ENCODE data around the gene SRGAP2B. TPM values are rescaled to one million over a fixed set of nuclear protein-coding genes. Genes with fewer than 3 reads are reported as not detected.
"Not testable (repeated sequence)": the region's sequence is repeated elsewhere in the genome, so short reads cannot be mapped to it uniquely, and the experiment has no call there.

Gene SRGAP2B
- total RNA-seq, 1 experiment from 2014 or later = 57.2 TPM

DNA sequence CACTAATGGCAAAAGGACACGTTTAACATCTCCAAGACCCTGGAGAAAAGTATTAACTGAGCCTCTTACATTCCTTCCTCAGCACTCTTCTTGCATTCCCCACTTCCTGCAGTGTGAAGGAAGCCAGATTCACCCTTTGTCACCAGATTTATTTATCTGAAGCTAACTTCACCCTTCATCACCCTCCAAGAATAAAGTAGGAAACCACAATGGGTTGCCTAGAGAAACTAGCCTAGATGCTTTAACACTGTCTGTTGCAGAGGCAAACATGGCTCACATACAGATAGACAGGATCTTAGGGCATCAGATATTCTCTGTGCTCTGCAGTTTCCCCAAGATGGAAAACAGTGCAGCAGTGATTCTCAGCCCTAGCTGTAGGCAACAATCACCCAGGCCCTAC is 147.6 kb downstream of the SRGAP2B start:
- H3K36me3 ChIP-seq (ENCODE audit: low read depth); H3K79me2 ChIP-seq (ENCODE audit: low read depth); H2AFZ ChIP-seq; BruUV-seq (replicated peaks); POLR2A ChIA-PET (ENCODE audit: unreplicated experiment); H3K4me3 ChIP-seq; H3K4me2 ChIP-seq; H3K9me2 ChIP-seq (ENCODE audit: insufficient read depth); H3K27ac ChIP-seq; H3F3A ChIP-seq (ENCODE audit: insufficient read depth, low read depth); H3K9me3 ChIP-seq (ENCODE audit: insufficient read depth, low read depth); intact Hi-C loops (cut with micrococcal nuclease; ENCODE audit: unreplicated experiment); H3K27me3 ChIP-seq (ENCODE audit: insufficient read depth, low read depth); H3K4me1 ChIP-seq (replicated peaks; ENCODE audit: insufficient read depth); H4K20me1 ChIP-seq (ENCODE audit: insufficient read depth); DNase-seq; CTCF ChIA-PET: not testable (repeated sequence)

DNA sequence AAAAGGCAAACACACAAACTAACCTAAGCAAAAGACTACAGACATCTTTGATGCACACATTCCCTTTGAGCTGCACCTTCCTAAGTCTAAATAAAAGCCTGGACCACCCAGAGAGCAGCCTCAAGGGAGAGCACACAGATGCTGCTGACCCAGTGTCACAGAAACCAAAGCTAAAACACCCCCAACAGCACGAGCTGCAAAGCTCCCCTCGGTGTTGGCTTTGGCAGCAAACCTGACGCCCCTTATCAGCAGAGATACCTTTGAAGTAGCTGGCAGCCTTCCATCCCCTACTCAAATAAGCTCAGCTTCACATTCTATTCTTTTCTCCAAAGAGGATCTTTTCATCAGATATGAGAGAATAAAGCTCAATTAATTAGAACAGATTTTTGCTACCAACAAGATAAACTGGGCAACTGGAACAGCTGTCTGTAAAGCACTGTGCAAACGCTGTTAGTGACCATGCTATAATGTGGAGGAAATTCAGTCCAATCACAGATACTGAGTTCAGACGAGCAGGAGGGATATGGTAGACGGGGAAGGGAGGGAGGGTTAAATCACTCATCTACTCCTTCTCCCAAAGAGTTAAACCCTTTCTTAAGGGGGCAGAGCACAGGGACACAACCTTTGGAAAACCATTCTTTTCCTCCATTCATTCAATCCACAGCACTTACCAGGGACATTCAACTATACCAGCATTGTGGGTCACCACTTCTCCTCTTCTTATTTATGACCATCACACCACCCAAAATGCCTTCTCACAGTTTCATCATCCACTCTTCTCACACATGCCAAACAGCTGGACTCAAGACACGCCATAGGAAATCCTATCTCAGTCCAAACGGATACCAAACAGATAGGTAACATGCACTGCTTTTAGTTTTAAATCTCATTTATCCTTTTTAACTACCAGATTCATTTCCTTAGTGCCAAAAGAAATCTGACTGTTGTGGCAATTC is 148.3 kb downstream of the SRGAP2B start:
- H3K9me3 ChIP-seq (ENCODE audit: insufficient read depth, low read depth) = not testable (repeated sequence)

DNA sequence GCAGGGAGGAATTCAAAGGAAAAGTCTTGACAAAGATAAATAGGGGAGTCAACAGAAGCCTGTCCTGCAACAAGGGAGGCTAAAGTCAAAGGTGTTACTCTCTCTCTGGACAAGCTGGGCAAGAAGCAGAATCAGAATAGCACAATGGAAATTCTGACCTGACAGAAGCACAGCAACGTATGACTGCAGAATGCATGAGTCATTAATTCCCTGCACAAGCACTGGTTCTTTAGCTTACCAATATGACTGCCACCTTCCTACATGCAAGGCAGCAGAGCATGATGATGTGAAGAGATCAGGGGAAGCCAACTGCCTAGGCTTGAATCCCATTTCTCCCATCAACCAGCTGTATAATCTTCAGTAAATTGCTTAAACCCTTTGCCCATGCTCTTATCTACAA is 153.4 kb downstream of the SRGAP2B start:
- H3K27ac ChIP-seq; POLR2A ChIA-PET (ENCODE audit: unreplicated experiment); H3K79me2 ChIP-seq (ENCODE audit: low read depth); H3K4me2 ChIP-seq; H3K9me3 ChIP-seq (ENCODE audit: insufficient read depth, low read depth); BruUV-seq (replicated peaks); DNase-seq; H4K20me1 ChIP-seq (ENCODE audit: insufficient read depth); H3F3A ChIP-seq (ENCODE audit: insufficient read depth, low read depth); H3K4me1 ChIP-seq (replicated peaks; ENCODE audit: insufficient read depth); H2AFZ ChIP-seq; H3K4me3 ChIP-seq; H3K36me3 ChIP-seq (ENCODE audit: low read depth); intact Hi-C loops (cut with micrococcal nuclease; ENCODE audit: unreplicated experiment); H3K9me2 ChIP-seq (ENCODE audit: insufficient read depth); H3K27me3 ChIP-seq (ENCODE audit: insufficient read depth, low read depth); CTCF ChIA-PET: not testable (repeated sequence)

More for the DNA sequence above, 148.3 kb downstream of the SRGAP2B start:
- H3K79me2 ChIP-seq (ENCODE audit: low read depth); BruUV-seq (replicated peaks); CTCF ChIA-PET; DNase-seq; H3K27ac ChIP-seq; H3K4me3 ChIP-seq; H3K4me1 ChIP-seq (replicated peaks; ENCODE audit: insufficient read depth); H3K9me2 ChIP-seq (ENCODE audit: insufficient read depth); H4K20me1 ChIP-seq (ENCODE audit: insufficient read depth); POLR2A ChIA-PET (ENCODE audit: unreplicated experiment); H3K27me3 ChIP-seq (ENCODE audit: insufficient read depth, low read depth); H2AFZ ChIP-seq; H3K4me2 ChIP-seq; H3K36me3 ChIP-seq (ENCODE audit: low read depth); H3F3A ChIP-seq (ENCODE audit: insufficient read depth, low read depth); intact Hi-C loops (cut with micrococcal nuclease; ENCODE audit: unreplicated experiment): not testable (repeated sequence)

DNA sequence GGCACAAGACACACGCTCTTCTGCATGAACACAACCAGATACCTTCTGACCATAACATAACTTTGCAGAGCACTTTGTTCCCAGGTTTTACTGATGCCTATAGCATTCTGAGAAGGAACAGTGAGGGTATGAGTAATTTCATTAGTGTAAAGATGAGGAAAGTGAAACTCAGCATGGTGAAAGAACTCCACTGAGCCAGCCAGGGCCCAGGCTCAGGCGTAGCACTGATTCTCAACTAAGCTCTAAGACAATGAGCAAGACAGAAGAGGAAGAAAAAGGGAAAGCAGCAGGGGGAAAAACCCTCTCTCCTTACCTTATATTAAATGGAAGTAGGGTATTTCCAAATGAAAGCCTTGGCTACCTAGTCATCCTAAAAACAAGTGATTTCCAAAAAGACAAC is 155.1 kb downstream of the SRGAP2B start:
- H4K20me1 ChIP-seq (ENCODE audit: insufficient read depth); H3F3A ChIP-seq (ENCODE audit: insufficient read depth, low read depth); H3K4me2 ChIP-seq; DNase-seq; H3K4me1 ChIP-seq (replicated peaks; ENCODE audit: insufficient read depth); H3K9me3 ChIP-seq (ENCODE audit: insufficient read depth, low read depth); H3K27me3 ChIP-seq (ENCODE audit: insufficient read depth, low read depth); H3K36me3 ChIP-seq (ENCODE audit: low read depth); H3K27ac ChIP-seq; intact Hi-C loops (cut with micrococcal nuclease; ENCODE audit: unreplicated experiment); H3K4me3 ChIP-seq; CTCF ChIA-PET; H3K79me2 ChIP-seq (ENCODE audit: low read depth); BruUV-seq (replicated peaks); H3K9me2 ChIP-seq (ENCODE audit: insufficient read depth); H2AFZ ChIP-seq; POLR2A ChIA-PET (ENCODE audit: unreplicated experiment): not testable (repeated sequence)

DNA sequence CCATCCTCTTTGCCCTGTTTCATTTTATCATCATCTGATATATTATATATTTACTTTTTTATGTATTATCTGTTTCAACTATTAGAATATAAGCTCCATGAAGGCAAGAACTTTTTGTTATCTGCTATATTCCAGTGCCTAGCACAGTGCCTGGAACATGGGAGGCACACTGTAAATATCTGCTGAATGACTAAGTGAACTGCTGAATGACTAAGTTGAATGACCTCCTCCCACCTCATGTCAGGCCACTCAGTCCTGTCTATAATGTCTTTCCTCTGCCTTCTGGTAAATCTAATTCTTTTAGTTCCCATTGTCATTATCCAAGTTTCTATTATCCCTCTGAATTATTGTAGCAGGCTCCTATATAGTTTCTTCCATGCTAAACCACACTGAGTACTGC is 156.5 kb downstream of the SRGAP2B start:
- H3K9me3 ChIP-seq (ENCODE audit: insufficient read depth, low read depth); CTCF ChIA-PET; H3K27me3 ChIP-seq (ENCODE audit: insufficient read depth, low read depth); H3K36me3 ChIP-seq (ENCODE audit: low read depth); DNase-seq; H3K79me2 ChIP-seq (ENCODE audit: low read depth); H3F3A ChIP-seq (ENCODE audit: insufficient read depth, low read depth); intact Hi-C loops (cut with micrococcal nuclease; ENCODE audit: unreplicated experiment); H3K4me3 ChIP-seq; H3K4me1 ChIP-seq (replicated peaks; ENCODE audit: insufficient read depth); H3K9me2 ChIP-seq (ENCODE audit: insufficient read depth); H3K27ac ChIP-seq; H4K20me1 ChIP-seq (ENCODE audit: insufficient read depth); POLR2A ChIA-PET (ENCODE audit: unreplicated experiment); H2AFZ ChIP-seq; H3K4me2 ChIP-seq: not testable (repeated sequence)
- BruUV-seq (replicated peaks) = TSS peak; percentile 17

DNA sequence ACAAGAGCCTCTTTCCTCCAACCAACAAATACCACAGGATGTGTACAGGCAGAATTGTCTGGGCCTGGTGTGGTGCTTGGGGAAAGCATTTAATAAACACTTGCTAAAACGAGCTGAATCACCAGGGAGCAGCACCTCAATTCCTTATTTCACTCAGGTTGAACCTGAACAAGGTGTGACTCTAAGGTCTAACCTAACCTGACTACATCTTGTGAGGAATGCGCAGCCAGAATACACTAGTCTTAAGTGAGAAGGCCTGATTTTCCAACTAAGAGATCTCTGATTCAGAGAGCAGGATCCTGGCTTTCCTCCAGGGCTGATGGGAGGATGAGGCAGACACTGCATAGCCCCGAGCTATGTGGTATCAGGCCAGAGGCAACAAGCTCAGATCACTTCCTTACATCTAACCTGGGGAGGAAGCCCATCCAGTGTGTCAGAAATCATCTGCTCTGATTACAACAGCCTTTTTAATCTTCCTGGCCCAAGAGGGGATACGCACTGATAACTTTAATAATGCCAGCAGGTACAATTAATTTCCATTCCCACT is 158.9 kb downstream of the SRGAP2B start:
- H3K79me2 ChIP-seq (ENCODE audit: low read depth); H3K9me2 ChIP-seq (ENCODE audit: insufficient read depth); H2AFZ ChIP-seq; intact Hi-C loops (cut with micrococcal nuclease; ENCODE audit: unreplicated experiment); H3K4me3 ChIP-seq; H3F3A ChIP-seq (ENCODE audit: insufficient read depth, low read depth); H3K4me2 ChIP-seq; H3K27ac ChIP-seq; POLR2A ChIA-PET (ENCODE audit: unreplicated experiment); H3K9me3 ChIP-seq (ENCODE audit: insufficient read depth, low read depth); DNase-seq; H3K36me3 ChIP-seq (ENCODE audit: low read depth); H3K4me1 ChIP-seq (replicated peaks; ENCODE audit: insufficient read depth); CTCF ChIA-PET; BruUV-seq (replicated peaks); H4K20me1 ChIP-seq (ENCODE audit: insufficient read depth); H3K27me3 ChIP-seq (ENCODE audit: insufficient read depth, low read depth): not testable (repeated sequence)

DNA sequence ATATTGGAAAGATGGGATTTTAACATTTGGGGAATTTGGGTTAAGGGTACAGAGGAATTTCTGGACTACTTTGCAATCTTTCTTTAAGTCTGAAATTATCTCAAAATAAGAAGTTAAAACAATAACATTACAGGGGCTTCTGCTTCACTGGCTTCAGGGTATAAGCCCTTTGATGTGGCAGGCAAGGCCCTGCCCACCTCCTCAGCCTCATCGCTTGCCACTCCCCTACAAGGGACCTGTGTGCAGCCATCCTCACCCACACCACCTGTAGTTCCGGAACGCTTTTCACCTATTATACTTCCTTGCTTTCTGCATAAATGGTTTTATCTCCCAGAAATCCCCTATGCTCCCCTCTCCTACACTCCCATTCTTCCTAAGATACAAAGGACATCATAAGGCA is 159.8 kb downstream of the SRGAP2B start:
- H3K27ac ChIP-seq; H3K79me2 ChIP-seq (ENCODE audit: low read depth); POLR2A ChIA-PET (ENCODE audit: unreplicated experiment); H2AFZ ChIP-seq; H3K9me3 ChIP-seq (ENCODE audit: insufficient read depth, low read depth); BruUV-seq (replicated peaks); H3K4me3 ChIP-seq; CTCF ChIA-PET; H4K20me1 ChIP-seq (ENCODE audit: insufficient read depth); H3K4me1 ChIP-seq (replicated peaks; ENCODE audit: insufficient read depth); H3K4me2 ChIP-seq; H3K36me3 ChIP-seq (ENCODE audit: low read depth); H3K9me2 ChIP-seq (ENCODE audit: insufficient read depth); H3K27me3 ChIP-seq (ENCODE audit: insufficient read depth, low read depth); H3F3A ChIP-seq (ENCODE audit: insufficient read depth, low read depth); intact Hi-C loops (cut with micrococcal nuclease; ENCODE audit: unreplicated experiment); DNase-seq: not testable (repeated sequence)

Data from PC-9 (cell line).